ENCODE data around the gene SLAMF1. TPM values are rescaled to one million over a fixed set of nuclear protein-coding genes. Genes with fewer than 3 reads are reported as not detected.

SLAMF1 gene
- total RNA-seq, 1 donor from 2014 or later = 0.71 TPM

DNA sequence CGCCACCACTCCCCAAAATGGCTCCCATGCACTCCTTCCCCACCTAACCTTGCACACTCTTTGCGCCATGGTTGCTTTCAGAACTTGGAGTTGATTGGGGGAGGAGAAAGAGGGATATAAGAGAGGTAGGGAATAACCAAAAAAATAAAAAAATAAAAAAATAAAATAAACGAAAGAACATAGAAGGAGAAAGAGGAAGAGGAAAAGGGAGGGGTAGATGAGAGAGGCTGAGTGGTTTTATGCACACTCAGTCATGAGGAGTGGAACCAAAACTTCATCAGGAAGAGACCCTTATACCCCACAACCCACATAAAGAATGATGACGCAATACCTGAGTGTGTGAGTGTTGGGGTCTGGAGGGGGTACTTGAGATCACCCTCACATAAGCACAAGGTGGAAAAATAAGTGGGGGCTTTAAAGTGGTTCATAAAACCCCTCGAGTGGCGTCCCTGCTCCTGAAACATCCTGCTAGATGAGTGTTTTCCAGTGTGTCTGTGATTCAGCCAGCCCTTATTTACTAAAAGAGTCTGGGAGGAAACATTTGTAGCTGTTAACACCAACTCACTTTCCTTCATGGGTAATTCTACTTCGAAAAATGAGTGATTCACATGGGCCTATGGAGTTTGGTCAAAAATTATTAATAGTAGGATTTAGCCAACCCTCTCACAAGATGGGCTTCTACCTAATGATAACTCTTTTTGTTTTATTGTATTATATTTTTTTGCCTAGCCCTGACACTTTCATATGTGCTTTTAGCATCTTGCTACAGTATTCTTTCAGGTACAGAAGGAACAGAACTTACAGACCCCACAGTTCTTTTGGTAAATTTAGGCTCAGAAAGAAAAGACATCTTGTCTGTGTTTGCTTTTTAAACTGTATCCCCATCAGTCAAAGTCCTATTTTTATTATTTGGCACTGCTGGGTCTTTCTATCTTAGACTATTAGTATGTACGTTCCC is 5.2 kb downstream of the SLAMF1 start:
- no peak for DNase-seq (ENCODE audit: low spot score)
- no peak for ATAC-seq
- intact Hi-C loops (cut with DNase I) = no loop called here

DNA sequence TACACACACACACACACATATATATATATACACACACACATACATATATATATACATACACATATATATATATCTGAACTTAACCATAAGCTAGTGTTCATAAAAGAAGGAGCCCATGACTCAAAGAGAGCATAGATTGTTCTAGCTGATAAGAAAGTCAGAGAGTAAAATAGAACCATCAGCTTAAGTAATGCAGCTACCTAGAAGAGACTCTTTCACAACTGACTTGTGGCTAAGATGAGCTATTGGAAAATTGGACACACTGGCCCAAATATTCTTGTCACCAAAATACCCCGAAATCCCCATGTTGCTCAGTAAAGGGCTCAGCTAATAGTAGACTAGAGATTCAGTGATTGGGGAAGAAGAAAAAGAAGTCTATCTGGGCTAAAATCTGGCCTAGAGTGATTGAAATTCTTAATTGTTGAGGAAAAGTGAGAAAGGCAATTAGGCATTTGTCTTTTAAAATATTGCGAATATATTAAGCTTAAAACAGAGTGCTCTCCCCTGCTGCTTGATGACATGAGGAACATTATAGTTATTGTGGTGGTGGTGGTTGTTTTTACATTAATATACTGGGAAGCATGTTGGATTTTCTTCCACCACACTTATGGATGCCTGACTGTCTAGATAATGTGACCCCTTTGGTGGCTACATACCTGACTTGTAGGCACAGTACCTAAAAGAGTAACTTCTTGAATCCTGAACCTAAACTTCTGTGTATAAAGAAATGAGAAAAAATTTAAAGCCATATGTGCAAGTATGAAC is 6.3 kb downstream of the SLAMF1 start:
- intact Hi-C loops (cut with DNase I) = no loop called here
- ATAC-seq (no peak), DNase-seq (ENCODE audit: low spot score) (no peak)

DNA sequence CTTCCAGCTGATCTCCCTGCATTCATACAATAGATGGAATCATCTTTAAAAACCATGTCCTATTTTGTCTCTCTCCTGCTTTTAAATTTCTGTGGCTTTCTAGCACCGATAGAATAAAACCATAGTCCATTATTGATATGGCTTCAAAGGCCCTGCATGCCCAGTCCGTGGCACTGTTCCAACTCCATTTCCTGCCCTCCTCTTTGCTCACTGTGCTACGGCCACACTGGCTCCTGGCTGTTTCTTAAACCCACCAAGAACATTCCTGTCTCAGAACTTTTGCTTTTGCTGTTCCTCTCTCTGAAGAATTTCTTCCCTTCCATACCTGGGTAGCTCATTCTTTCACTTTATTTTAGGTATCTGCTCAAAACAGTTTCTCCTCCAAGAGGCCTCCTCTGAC is 7.2 kb downstream of the SLAMF1 start:
- ATAC-seq (no peak), DNase-seq (ENCODE audit: low spot score) (no peak)
- intact Hi-C loops (cut with DNase I) = no loop called here

DNA sequence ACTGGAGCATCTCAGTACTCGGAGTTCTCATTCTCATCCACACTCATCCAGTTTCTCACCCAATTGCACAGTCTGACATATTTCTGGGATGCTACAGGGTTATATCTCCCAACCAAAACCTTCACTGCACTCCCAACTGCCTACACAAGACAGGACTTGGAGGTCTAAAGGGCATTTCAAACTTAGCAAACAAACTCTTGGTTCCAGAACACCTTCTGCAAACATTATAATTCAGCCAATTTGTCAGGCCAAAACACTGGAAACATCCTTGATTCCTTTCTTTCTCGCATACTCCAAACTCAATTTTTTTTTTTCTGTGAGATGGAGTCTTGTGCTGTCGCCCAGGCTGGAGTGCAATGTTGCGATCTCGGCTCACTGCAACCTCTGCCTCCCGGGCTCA is 7.9 kb downstream of the SLAMF1 start:
- intact Hi-C loops (cut with DNase I) = no loop called here
- ATAC-seq (no peak), DNase-seq (ENCODE audit: low spot score) (no peak)

- DNase-seq (ENCODE audit: low spot score) (no peak), ATAC-seq (no peak)
- intact Hi-C loops (cut with DNase I) = no loop called here
Observed at GRCh38 chr1:160638540-160638857, 8.3 kb downstream of the SLAMF1 start.

- intact Hi-C loops (cut with DNase I) = no loop called here
- no peak for DNase-seq (ENCODE audit: low spot score)
- no peak for ATAC-seq
Observed at GRCh38 chr1:160637821-160638539, 8.9 kb downstream of the SLAMF1 start.

- no peak for ATAC-seq
- intact Hi-C loops (cut with DNase I) = no loop called here
Observed at GRCh38 chr1:160637065-160637464, 9.8 kb downstream of the SLAMF1 start.

DNA sequence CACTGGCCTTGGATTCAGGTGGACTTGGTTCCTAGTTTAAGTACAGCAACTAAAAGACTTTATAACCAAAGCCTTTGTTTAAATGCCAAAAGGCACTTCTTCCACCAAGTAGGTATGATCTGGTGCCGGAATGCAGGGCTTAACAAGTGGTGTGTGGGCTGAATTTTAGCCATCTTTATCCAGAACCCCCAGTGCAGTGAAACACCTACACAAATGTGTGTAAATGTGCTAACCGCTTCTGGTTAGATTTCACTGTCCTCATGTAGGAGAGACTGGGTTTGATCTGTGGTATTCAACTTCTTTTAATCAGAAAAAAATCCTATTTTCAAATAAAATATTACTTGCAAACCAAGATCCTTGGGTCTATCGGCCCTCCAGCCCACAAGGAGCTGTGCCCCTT is 10.3 kb downstream of the SLAMF1 start:
- DNase-seq (ENCODE audit: low spot score) (no peak), ATAC-seq (no peak)
- intact Hi-C loops (cut with DNase I) = no loop called here

More at GRCh38 chr1:160637065-160637464, 9.8 kb downstream of the SLAMF1 start:
- no peak for DNase-seq (ENCODE audit: low spot score)

GRCh38 chr1:160636076-160636475 is 10.8 kb downstream of the SLAMF1 start:
- DNase-seq (ENCODE audit: low spot score) (no peak), ATAC-seq (no peak)
- intact Hi-C loops (cut with DNase I) = no loop called here

- no peak for DNase-seq (ENCODE audit: low spot score)
- intact Hi-C loops (cut with DNase I) = no loop called here
- ATAC-seq = no peak
Observed at GRCh38 chr1:160634543-160635491, 12.0 kb downstream of the SLAMF1 start.

- intact Hi-C loops (cut with DNase I) = no loop called here
- ATAC-seq (no peak), DNase-seq (ENCODE audit: low spot score) (no peak)
Observed at GRCh38 chr1:160633330-160633903, 13.4 kb downstream of the SLAMF1 start.

GRCh38 chr1:160631983-160632625 is 14.7 kb downstream of the SLAMF1 start:
- ATAC-seq = no peak
- no peak for DNase-seq (ENCODE audit: low spot score)
- intact Hi-C loops (cut with DNase I) = no loop called here

DNA sequence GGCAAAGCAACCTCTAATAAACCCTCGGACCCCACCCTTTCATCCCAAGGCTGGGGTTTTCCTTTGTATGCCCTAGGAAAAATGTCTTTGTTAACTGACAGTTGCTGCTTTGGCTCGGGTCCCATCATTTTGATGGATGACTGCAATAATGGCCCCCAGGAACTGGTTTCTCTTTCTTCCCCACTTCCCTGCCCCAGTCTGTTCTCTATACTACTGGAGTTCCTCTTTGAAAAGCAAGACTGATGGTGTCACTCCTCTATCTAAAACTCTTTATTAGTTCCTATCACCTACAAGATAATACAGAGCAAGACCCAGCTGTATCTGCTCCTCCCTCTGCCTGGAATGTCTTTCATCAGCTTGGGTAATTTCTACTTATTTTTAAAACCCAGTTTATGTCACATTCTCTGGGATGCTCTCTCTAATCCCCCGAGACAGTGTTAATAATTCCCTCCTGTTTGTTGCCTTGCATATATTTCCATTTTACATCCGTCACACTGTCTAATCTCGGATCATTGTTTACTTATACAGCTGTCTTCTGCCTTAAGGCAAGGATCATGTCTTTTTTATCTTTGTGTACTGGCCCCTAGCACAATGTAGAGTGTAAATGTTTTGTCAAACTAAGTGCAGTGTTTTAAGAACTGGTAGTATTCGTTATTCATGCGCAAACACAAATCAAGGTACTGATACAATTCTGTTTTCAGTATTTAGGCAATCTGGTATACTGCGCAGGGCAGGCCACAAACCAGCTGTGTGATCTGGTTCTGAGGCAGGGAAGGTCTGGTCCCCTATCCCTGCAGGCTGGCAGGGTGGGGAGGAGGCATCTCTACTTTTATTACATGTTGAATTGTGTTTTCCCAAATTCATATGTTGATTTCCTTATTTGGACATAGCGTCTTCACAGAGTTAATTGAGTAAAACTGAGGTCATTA is 16.1 kb downstream of the SLAMF1 start:
- intact Hi-C loops (cut with DNase I) = no loop called here
- DNase-seq (ENCODE audit: low spot score) = no peak
- no peak for ATAC-seq

DNA sequence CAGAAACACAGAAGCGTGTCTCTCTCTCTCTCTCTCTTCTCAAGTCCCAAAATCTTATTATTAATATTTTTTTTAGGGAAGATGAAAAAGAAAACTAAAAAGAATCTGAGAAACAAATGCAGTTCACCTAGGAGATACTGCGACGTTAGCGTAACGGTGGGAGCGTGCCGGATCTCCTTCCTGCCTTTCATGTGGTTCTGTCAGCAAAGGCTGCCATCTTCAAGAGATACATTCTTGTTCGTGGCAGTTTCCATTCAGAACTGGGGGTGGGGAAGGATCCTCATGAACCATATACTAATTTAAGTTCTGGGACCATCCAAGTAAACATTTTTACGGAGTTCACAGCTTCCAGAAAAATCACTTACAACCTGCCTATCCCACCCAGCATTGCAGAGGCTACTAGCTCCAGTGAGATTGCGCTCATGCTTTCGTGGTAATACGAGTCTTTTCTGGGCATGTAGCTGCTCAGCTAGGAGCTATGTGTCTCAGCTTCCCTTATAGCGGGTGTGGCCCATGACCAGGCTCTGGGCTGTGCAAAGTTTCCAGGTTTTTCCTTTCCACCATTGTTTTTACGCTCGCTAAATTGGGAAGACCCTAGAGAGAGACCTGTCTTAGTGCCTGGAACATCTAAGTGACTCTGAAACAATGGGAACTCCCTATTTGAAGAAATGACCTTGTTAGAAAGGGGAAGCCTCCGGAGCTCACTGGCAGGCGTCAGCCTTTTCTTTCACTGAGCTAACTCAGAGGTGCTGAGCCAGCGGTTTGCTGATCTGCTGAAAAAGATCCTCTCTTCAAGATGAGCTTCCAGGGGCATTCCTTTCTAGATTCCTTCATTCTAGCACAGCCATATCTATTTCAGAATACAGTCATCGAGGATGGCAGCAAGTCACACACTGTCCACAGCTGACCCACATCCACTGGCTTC is 17.3 kb downstream of the SLAMF1 start:
- no peak for DNase-seq (ENCODE audit: low spot score)
- intact Hi-C loops (cut with DNase I) = no loop called here
- peak; percentile 60 for ATAC-seq

- DNase-seq (ENCODE audit: low spot score) = no peak
- intact Hi-C loops (cut with DNase I) = no loop called here
- ATAC-seq = no peak
Observed at GRCh38 chr1:160628799-160629263, 18.0 kb downstream of the SLAMF1 start.

All from sciatic nerve (tissue), 2 donors.